ENCODE data around the gene KDELR3. TPM values are rescaled to one million over a fixed set of nuclear protein-coding genes. Genes with fewer than 3 reads are reported as not detected.
A peak's percentile ranks its signal among the peaks of the same experiment; 100 is the strongest.

The KDELR3 gene
- total and polyA plus RNA-seq, 2 experiments from 2014 or later: 5.6 to 5.7 TPM

DNA sequence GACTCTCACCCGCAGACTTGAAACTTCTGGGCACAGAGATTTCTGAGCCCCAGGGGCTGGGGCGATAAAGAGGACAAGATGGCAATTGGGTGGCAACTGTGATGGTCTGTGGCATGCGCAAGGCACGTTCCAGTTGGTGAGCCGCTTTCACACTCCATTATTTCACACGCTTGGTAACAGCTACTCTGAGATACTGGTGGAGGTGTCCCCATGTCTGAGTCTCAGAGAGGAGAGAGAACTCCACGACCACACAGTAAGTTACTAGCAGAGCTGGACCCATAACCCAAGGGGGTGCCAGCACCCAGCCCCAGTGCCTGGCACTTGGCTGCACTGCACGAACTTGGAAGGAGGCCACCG is 6.9 kb upstream of the KDELR3 start:
- H3K9me2 ChIP-seq (ENCODE audit: insufficient read depth): no peaks in the 10 kb centered on the region
- H3K4me3 ChIP-seq: peak overlapping the region; percentile 51
- Mint-ChIP-seq H3K4me3 (peak overlapping the region; percentile 58), H3K36me3 (ENCODE audit: low read depth) (no peaks in the 10 kb centered on the region; the same call in 2 of the 3 replicates), H3K9me3 (peaks cover 4% of the 10 kb centered on the region; the same call in 1 of the 3 replicates), H3K4me1 (peaks cover 20% of the 10 kb centered on the region), H3K27me3 (ENCODE audit: insufficient read depth, low read depth, poor library complexity) (peaks cover 59% of the 10 kb centered on the region), H3K27ac (no peak overlapping the region)
- H3K27ac ChIP-seq (ENCODE audit: low read depth): no peak overlapping the region
- no peaks in the 10 kb centered on the region; the same call in 1 of the 2 replicates for H4K20me1 ChIP-seq (replicated peaks; ENCODE audit: insufficient read depth)
- peak overlapping the region; percentile 100 for H2AFZ ChIP-seq
- no peaks in the 10 kb centered on the region for H3K79me2 ChIP-seq (replicated peaks; ENCODE audit: insufficient read depth)
- TF ChIP-seq JUNB (IDR thresholded peaks at IDR 0.05; ENCODE audit: unreplicated experiment): no peak
- TF ChIP-seq ZNF114 (CRISPR knock-in tag; IDR thresholded peaks at IDR 0.05): no peak
- no peak for TF ChIP-seq POLR2AphosphoS5 (IDR thresholded peaks at IDR 0.05; ENCODE audit: low read depth)
- TF ChIP-seq, protein P1, sequence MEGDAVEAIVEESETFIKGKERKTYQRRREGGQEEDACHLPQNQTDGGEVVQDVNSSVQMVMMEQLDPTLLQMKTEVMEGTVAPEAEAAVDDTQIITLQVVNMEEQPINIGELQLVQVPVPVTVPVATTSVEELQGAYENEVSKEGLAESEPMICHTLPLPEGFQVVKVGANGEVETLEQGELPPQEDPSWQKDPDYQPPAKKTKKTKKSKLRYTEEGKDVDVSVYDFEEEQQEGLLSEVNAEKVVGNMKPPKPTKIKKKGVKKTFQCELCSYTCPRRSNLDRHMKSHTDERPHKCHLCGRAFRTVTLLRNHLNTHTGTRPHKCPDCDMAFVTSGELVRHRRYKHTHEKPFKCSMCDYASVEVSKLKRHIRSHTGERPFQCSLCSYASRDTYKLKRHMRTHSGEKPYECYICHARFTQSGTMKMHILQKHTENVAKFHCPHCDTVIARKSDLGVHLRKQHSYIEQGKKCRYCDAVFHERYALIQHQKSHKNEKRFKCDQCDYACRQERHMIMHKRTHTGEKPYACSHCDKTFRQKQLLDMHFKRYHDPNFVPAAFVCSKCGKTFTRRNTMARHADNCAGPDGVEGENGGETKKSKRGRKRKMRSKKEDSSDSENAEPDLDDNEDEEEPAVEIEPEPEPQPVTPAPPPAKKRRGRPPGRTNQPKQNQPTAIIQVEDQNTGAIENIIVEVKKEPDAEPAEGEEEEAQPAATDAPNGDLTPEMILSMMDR (conservative IDR thresholded peaks at IDR 0.05; ENCODE audit: low read depth in 2 of 2): no peak
- no peak for TF ChIP-seq ZNF331 (CRISPR knock-in tag; IDR thresholded peaks at IDR 0.05; ENCODE audit: low read depth)
- no peak for TF ChIP-seq NANOG (IDR thresholded peaks at IDR 0.05; ENCODE audit: borderline replicate concordance)
- TF ChIP-seq, protein P2, sequence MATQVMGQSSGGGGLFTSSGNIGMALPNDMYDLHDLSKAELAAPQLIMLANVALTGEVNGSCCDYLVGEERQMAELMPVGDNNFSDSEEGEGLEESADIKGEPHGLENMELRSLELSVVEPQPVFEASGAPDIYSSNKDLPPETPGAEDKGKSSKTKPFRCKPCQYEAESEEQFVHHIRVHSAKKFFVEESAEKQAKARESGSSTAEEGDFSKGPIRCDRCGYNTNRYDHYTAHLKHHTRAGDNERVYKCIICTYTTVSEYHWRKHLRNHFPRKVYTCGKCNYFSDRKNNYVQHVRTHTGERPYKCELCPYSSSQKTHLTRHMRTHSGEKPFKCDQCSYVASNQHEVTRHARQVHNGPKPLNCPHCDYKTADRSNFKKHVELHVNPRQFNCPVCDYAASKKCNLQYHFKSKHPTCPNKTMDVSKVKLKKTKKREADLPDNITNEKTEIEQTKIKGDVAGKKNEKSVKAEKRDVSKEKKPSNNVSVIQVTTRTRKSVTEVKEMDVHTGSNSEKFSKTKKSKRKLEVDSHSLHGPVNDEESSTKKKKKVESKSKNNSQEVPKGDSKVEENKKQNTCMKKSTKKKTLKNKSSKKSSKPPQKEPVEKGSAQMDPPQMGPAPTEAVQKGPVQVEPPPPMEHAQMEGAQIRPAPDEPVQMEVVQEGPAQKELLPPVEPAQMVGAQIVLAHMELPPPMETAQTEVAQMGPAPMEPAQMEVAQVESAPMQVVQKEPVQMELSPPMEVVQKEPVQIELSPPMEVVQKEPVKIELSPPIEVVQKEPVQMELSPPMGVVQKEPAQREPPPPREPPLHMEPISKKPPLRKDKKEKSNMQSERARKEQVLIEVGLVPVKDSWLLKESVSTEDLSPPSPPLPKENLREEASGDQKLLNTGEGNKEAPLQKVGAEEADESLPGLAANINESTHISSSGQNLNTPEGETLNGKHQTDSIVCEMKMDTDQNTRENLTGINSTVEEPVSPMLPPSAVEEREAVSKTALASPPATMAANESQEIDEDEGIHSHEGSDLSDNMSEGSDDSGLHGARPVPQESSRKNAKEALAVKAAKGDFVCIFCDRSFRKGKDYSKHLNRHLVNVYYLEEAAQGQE (IDR thresholded peaks at IDR 0.05; ENCODE audit: unreplicated experiment): no peak
- no peak for TF ChIP-seq EZH2phosphoT487 (IDR thresholded peaks at IDR 0.05; ENCODE audit: unreplicated experiment)
- TF ChIP-seq EZH2 (IDR thresholded peaks at IDR 0.05; ENCODE audit: low read depth, unreplicated experiment): no peak
- TF ChIP-seq STAT1 (IDR thresholded peaks at IDR 0.05; ENCODE audit: unreplicated experiment): no peak
- TF ChIP-seq, protein P3, sequence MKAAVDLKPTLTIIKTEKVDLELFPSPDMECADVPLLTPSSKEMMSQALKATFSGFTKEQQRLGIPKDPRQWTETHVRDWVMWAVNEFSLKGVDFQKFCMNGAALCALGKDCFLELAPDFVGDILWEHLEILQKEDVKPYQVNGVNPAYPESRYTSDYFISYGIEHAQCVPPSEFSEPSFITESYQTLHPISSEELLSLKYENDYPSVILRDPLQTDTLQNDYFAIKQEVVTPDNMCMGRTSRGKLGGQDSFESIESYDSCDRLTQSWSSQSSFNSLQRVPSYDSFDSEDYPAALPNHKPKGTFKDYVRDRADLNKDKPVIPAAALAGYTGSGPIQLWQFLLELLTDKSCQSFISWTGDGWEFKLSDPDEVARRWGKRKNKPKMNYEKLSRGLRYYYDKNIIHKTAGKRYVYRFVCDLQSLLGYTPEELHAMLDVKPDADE (IDR thresholded peaks at IDR 0.05): no peak
- no peak for TF ChIP-seq ZNF462 (CRISPR knock-in tag; IDR thresholded peaks at IDR 0.05)
- TF ChIP-seq CREB1 (CRISPR knock-in tag; IDR thresholded peaks at IDR 0.05; ENCODE audit: low read depth): no peak
- DNase-seq (ENCODE audit: low spot score) (no peak), ATAC-seq (no peak)
- H3K4me1 ChIP-seq (ENCODE audit: insufficient read depth): peaks cover 11% of the 10 kb centered on the region
- no peaks in the 10 kb centered on the region for H3K36me3 ChIP-seq (ENCODE audit: insufficient read depth)
- peaks cover 78% of the 10 kb centered on the region for H3K27me3 ChIP-seq (ENCODE audit: insufficient read depth)
- peaks cover 31% of the 10 kb centered on the region for H3F3A ChIP-seq (replicated peaks; ENCODE audit: low read depth)
- H3K4me2 ChIP-seq: peak overlapping the region; percentile 80
